Ascending aorta (tissue), 2 donors: ENCODE data around the gene ZFC3H1. TPM values are rescaled to one million over a fixed set of nuclear protein-coding genes. Genes with fewer than 3 reads are reported as not detected.
A peak's percentile ranks its signal among the peaks of the same experiment; 100 is the strongest.
"Not testable (repeated sequence)": the region's sequence is repeated elsewhere in the genome, so short reads cannot be mapped to it uniquely, and the experiment has no call there.

Source experiments
- DNase-seq, 2 donors: peaks; one replicate each; pipeline ENCODE4 v3.0.0-alpha.2; 2019; ENCODE audit warnings: low spot score in 2 of 2
- H3K27ac ChIP-seq, 2 donors: fragments of 200-600 bp; sonication (generic); one replicate each; pipeline ENCODE4 v1.5.1; 2016 to 2017; ENCODE audit warnings: mild to moderate bottlenecking in 1 of 2
- H3K27me3 ChIP-seq: fragments of 200-600 bp; sonication (generic); one replicate; pipeline ENCODE4 v1.5.1; 2017
- H3K36me3 ChIP-seq, 2 donors: fragments of 200-600 bp; sonication (generic); one replicate each; pipeline ENCODE4 v1.5.1; 2016
- H3K4me1 ChIP-seq, 2 donors: fragments of 200-600 bp; sonication (generic); one replicate each; pipeline ENCODE4 v1.5.1; 2016 to 2017; ENCODE audit warnings: mild to moderate bottlenecking in 1 of 2
- H3K4me3 ChIP-seq, 2 donors: fragments of 200-600 bp; sonication (generic); one replicate each; pipeline ENCODE4 v1.5.1; 2016 to 2017; ENCODE audit warnings: mild to moderate bottlenecking in 1 of 2
- H3K9me3 ChIP-seq, 2 donors: fragments of 200-600 bp; sonication (generic); one replicate each; pipeline ENCODE4 v1.5.1; 2016
- CTCF ChIP-seq, 3 experiments: fragments of 200-600 bp in 2 of 3; fragments of 450-650 bp in 1 of 3; sonication (generic) in 2 of 3; IDR thresholded peaks; one replicate each; pipeline ENCODE4 v1.5.1; 2016 to 2019; ENCODE audit warnings: antibody characterized with exemption in 3 of 3, mild to moderate bottlenecking in 1 of 3, moderate library complexity in 1 of 3
- intact Hi-C: fragments of 100-400 bp; cut with DNase I; formaldehyde crosslinking; loops from one replicate; pipeline ENCODE4 v1.15.1; 2023
- total RNA-seq: library from RNA; depleted of rRNA; stranded (reverse); fragments of >200 nt; gene quantifications from one replicate; pipeline ENCODE4 v1.1.0, GENCODE V29; 2016

The ZFC3H1 gene
- total RNA-seq, 1 donor from 2014 or later, result 15.8 TPM

- Histone ChIP-seq H3K4me1 (peaks cover 0 to 13% of the 10 kb centered on the region in 2 donors), H3K36me3 (no peaks in the 10 kb centered on the region), H3K4me3 (no peak overlapping the region), H3K9me3 (no peaks in the 10 kb centered on the region), H3K27me3 (no peaks in the 10 kb centered on the region), H3K27ac (no peak overlapping the region)
- TF ChIP-seq CTCF (IDR thresholded peaks at IDR 0.05), result no peak
- intact Hi-C loops, result no loop called here
- DNase-seq, result no peak
These were observed 28.0 kb upstream of the ZFC3H1 start for GRCh38 chr12:71691504-71692129.

GRCh38 chr12:71688961-71689570, 25.4 kb upstream of the ZFC3H1 start:
- no peak overlapping the region for H3K4me3 ChIP-seq
- no peaks in the 10 kb centered on the region for H3K36me3 ChIP-seq
- H3K9me3 ChIP-seq, result no peaks in the 10 kb centered on the region
- H3K4me1 ChIP-seq, result peaks cover 0 to 10% of the 10 kb centered on the region in 2 donors
- TF ChIP-seq CTCF (IDR thresholded peaks at IDR 0.05), result no peak
- no peak for DNase-seq
- no peak overlapping the region for H3K27ac ChIP-seq
- intact Hi-C loops, result loop anchor here (5.0 kb wide), 1 partner anchor 153 kb away; no protein-coding TSS in a partner anchor
- H3K27me3 ChIP-seq, result no peaks in the 10 kb centered on the region

GRCh38 chr12:71687172-71687571, 23.5 kb upstream of the ZFC3H1 start:
- not testable (repeated sequence) for DNase-seq, H3K36me3 ChIP-seq, H3K27me3 ChIP-seq, H3K4me1 ChIP-seq, H3K9me3 ChIP-seq
- H3K27ac ChIP-seq, result peak overlapping the region in 1 of 2 donors; percentile 30
- H3K4me3 ChIP-seq, result peak overlapping the region; percentile 68 to 92
- intact Hi-C loops, result loop anchor here (2.0 to 5.0 kb wide), 2 partner anchors 68 to 155 kb away; partner anchors contain the start of gene RAB21

GRCh38 chr12:71686658-71687025, 23.0 kb upstream of the ZFC3H1 start:
- H3K36me3 ChIP-seq, result no peaks in the 10 kb centered on the region
- intact Hi-C loops, result loop anchor here (1.0 to 5.0 kb wide), 3 partner anchors 23 to 156 kb away; partner anchors contain the start of genes RAB21 and ZFC3H1
- DNase-seq, result no peak
- H3K27ac ChIP-seq, result peak overlapping the region; percentile 73 to 81
- no peaks in the 10 kb centered on the region for H3K9me3 ChIP-seq
- no peaks in the 10 kb centered on the region for H3K27me3 ChIP-seq
- H3K4me3 ChIP-seq, result peak overlapping the region; percentile 68 to 92
- peaks cover 0 to 10% of the 10 kb centered on the region in 2 donors for H3K4me1 ChIP-seq
- TF ChIP-seq CTCF (IDR thresholded peaks at IDR 0.05), result no peak

GRCh38 chr12:71685914-71686657, 22.4 kb upstream of the ZFC3H1 start, which contains the start of gene TMEM19:
TMEM19 (plus strand) TSS chr12:71686082; CDS start chr12:71686681, 599 bp downstream.
- Histone ChIP-seq H3K27me3 (no peaks in the 10 kb centered on the region), H3K36me3 (no peaks in the 10 kb centered on the region), H3K27ac (peak within 1 kb of the TSS; percentile 73 to 81), H3K4me1 (peaks cover 0 to 10% of the 10 kb centered on the region in 2 donors), H3K9me3 (no peaks in the 10 kb centered on the region), H3K4me3 (peak within 1 kb of the TSS; percentile 68 to 92)
- intact Hi-C loops, result loop anchor here (1.0 to 5.0 kb wide), 3 partner anchors 23 to 156 kb away; partner anchors contain the start of genes RAB21 and ZFC3H1
- TF ChIP-seq CTCF (IDR thresholded peaks at IDR 0.05), result peak in 1 of 3 experiments; percentile 38
- DNase-seq, result peak; percentile 69 to 93
